ENCODE data around the gene OR6C68.

DNA sequence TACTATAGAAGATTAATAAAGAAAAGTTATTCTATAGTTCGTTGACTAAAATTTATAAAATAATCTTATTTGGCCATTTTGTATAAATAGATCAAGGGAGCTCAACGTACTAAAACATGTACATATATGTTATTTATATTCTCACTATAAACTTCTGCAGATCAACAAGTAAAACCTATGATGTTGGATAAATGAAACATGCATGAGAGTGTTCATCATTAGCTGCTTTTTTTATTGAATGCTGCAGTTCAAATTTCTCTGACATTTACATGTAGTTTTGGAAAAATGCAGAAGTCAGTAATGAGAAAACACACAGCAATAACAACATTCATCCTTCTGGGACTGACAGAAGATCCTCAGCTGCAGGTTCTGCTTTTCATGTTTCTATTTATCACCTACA lies at the start of gene OR6C68:
- TF ChIP-seq, protein P1, sequence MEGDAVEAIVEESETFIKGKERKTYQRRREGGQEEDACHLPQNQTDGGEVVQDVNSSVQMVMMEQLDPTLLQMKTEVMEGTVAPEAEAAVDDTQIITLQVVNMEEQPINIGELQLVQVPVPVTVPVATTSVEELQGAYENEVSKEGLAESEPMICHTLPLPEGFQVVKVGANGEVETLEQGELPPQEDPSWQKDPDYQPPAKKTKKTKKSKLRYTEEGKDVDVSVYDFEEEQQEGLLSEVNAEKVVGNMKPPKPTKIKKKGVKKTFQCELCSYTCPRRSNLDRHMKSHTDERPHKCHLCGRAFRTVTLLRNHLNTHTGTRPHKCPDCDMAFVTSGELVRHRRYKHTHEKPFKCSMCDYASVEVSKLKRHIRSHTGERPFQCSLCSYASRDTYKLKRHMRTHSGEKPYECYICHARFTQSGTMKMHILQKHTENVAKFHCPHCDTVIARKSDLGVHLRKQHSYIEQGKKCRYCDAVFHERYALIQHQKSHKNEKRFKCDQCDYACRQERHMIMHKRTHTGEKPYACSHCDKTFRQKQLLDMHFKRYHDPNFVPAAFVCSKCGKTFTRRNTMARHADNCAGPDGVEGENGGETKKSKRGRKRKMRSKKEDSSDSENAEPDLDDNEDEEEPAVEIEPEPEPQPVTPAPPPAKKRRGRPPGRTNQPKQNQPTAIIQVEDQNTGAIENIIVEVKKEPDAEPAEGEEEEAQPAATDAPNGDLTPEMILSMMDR (conservative IDR thresholded peaks at IDR 0.05; ENCODE audit: low read depth, low read length) = no peak
- TF ChIP-seq RAD21 (IDR thresholded peaks at IDR 0.05; ENCODE audit: low read length) = no peak
- no peak for TF ChIP-seq MAFK (IDR thresholded peaks at IDR 0.05; ENCODE audit: low read depth, low read length)
- TF ChIP-seq CEBPB (IDR thresholded peaks at IDR 0.05; ENCODE audit: low read depth, low read length) = no peak
- TF ChIP-seq MAZ (IDR thresholded peaks at IDR 0.05; ENCODE audit: borderline replicate concordance, low read depth, low read length) = no peak
- no peak for TF ChIP-seq BHLHE40 (IDR thresholded peaks at IDR 0.05; ENCODE audit: low read depth, low read length)
- no peak for TF ChIP-seq RCOR1 (IDR thresholded peaks at IDR 0.05; ENCODE audit: insufficient replicate concordance, low read length)
